G401 (cell line): ENCODE measurements around the gene EIF5B. TPM values are rescaled to one million over a fixed set of nuclear protein-coding genes. Genes with fewer than 3 reads are reported as not detected.
"Not testable (repeated sequence)": the region's sequence is repeated elsewhere in the genome, so short reads cannot be mapped to it uniquely, and the experiment has no call there.

Source experiments
- DNase-seq: peaks from one replicate; pipeline ENCODE4 v3.0.0-alpha.2; 2015; ENCODE audit warnings: low spot score
- in situ Hi-C: cut with HindIII; loops from 2 replicates; pipeline ENCODE4 v1.10.0; 2016; ENCODE audit warnings: low sequenced_read_pairs, mixed read lengths
- total RNA-seq: library from RNA; depleted of rRNA; stranded (reverse); fragments of >200 nt; shearing (Covaris generic); gene quantifications from 2 replicates; pipeline ENCODE4 v1.2.3, GENCODE V29; 2014

The EIF5B gene
- total RNA-seq, 1 experiment from 2014 or later = 8.1 TPM

- in situ Hi-C loops = no loop called here
- no peak for DNase-seq
Observed at GRCh38 chr2:99354070-99354469, 16.9 kb downstream of the EIF5B start.

- in situ Hi-C loops, DNase-seq: not testable (repeated sequence)
Observed at GRCh38 chr2:99354825-99355224, 17.6 kb downstream of the EIF5B start.

GRCh38 chr2:99356853-99357252 is 19.7 kb downstream of the EIF5B start:
- in situ Hi-C loops = no loop called here
- DNase-seq = no peak

- DNase-seq = no peak
- in situ Hi-C loops = no loop called here
Observed at GRCh38 chr2:99365661-99366060, 28.5 kb downstream of the EIF5B start.

GRCh38 chr2:99368854-99369253 is 31.7 kb downstream of the EIF5B start:
- in situ Hi-C loops, DNase-seq: not testable (repeated sequence)

GRCh38 chr2:99373144-99373543 is 36.0 kb downstream of the EIF5B start:
- no peak for DNase-seq
- in situ Hi-C loops = no loop called here

GRCh38 chr2:99374747-99375146 is 37.6 kb downstream of the EIF5B start:
- no peak for DNase-seq
- in situ Hi-C loops = no loop called here

- no peak for DNase-seq
- in situ Hi-C loops = no loop called here
Observed at GRCh38 chr2:99376254-99376864, 39.2 kb downstream of the EIF5B start.

GRCh38 chr2:99377879-99378278 is 40.7 kb downstream of the EIF5B start:
- DNase-seq = no peak
- in situ Hi-C loops = no loop called here

- in situ Hi-C loops = no loop called here
- DNase-seq = no peak
Observed at GRCh38 chr2:99380376-99381010, 43.3 kb downstream of the EIF5B start.

GRCh38 chr2:99382143-99382542 is 45.0 kb downstream of the EIF5B start:
- in situ Hi-C loops = no loop called here
- DNase-seq = no peak

- in situ Hi-C loops = no loop called here
- no peak for DNase-seq
Observed at GRCh38 chr2:99386011-99386410, 48.8 kb downstream of the EIF5B start.

- DNase-seq = no peak
- in situ Hi-C loops = no loop called here
Observed at GRCh38 chr2:99388892-99389291, 51.7 kb downstream of the EIF5B start.

- DNase-seq = no peak
- in situ Hi-C loops = no loop called here
Observed at GRCh38 chr2:99389371-99389770, 52.2 kb downstream of the EIF5B start.

GRCh38 chr2:99389946-99390345 is 52.8 kb downstream of the EIF5B start:
- no peak for DNase-seq
- in situ Hi-C loops = no loop called here

- no peak for DNase-seq
- in situ Hi-C loops = no loop called here
Observed at GRCh38 chr2:99395589-99396130, 58.5 kb downstream of the EIF5B start.

- no peak for DNase-seq
- in situ Hi-C loops = no loop called here
Observed at GRCh38 chr2:99397266-99397920, 60.2 kb downstream of the EIF5B start.

- DNase-seq = no peak
- in situ Hi-C loops = no loop called here
Observed at GRCh38 chr2:99398303-99398702, 61.1 kb downstream of the EIF5B start.

- no peak for DNase-seq
- in situ Hi-C loops = no loop called here
Observed at GRCh38 chr2:99399063-99399462, 61.9 kb downstream of the EIF5B start.

GRCh38 chr2:99399795-99400194 is 62.6 kb downstream of the EIF5B start:
- in situ Hi-C loops = no loop called here
- no peak for DNase-seq
